SU-DHL-6 (cell line): ENCODE results near the gene MFSD11.

Experiments
- EZH2phosphoT487 ChIP-seq: fragments of 200-600 bp; sonication (generic), shearing (Covaris generic); conservative IDR thresholded peaks from 2 replicates; pipeline ENCODE4 v1.6.1; 2018; ENCODE audit warnings: mild to moderate bottlenecking, antibody characterized with exemption, low read length, moderate library complexity, mixed read lengths
- TF ChIP-seq, protein P1 (sequence below): fragments of 200-600 bp; sonication (generic); IDR thresholded peaks from one replicate; pipeline ENCODE4 v1.5.1; 2017; ENCODE audit warnings: antibody characterized with exemption, mild to moderate bottlenecking, low read length, moderate library complexity; ENCODE audit not compliant: insufficient read depth, poor library complexity, severe bottlenecking

GRCh38 chr17:76704805-76705204, 33.1 kb upstream of the MFSD11 start:
- TF ChIP-seq, protein P1, sequence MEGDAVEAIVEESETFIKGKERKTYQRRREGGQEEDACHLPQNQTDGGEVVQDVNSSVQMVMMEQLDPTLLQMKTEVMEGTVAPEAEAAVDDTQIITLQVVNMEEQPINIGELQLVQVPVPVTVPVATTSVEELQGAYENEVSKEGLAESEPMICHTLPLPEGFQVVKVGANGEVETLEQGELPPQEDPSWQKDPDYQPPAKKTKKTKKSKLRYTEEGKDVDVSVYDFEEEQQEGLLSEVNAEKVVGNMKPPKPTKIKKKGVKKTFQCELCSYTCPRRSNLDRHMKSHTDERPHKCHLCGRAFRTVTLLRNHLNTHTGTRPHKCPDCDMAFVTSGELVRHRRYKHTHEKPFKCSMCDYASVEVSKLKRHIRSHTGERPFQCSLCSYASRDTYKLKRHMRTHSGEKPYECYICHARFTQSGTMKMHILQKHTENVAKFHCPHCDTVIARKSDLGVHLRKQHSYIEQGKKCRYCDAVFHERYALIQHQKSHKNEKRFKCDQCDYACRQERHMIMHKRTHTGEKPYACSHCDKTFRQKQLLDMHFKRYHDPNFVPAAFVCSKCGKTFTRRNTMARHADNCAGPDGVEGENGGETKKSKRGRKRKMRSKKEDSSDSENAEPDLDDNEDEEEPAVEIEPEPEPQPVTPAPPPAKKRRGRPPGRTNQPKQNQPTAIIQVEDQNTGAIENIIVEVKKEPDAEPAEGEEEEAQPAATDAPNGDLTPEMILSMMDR = no peak
- TF ChIP-seq EZH2phosphoT487 = no peak
